GM19324 (cell line): Measurements from ENCODE around the gene PDE4A.
"Not testable (repeated sequence)": the region's sequence is repeated elsewhere in the genome, so short reads cannot be mapped to it uniquely, and the experiment has no call there.

Experiments used
- ATAC-seq: cut with Tn5 transposase; IDR thresholded peaks from one replicate; pipeline ENCODE4 v1.9.1; 2021; ENCODE audit warnings: mild to moderate bottlenecking, moderate library complexity; ENCODE audit not compliant: unreplicated experiment, low FRiP score

PDE4A gene

DNA sequence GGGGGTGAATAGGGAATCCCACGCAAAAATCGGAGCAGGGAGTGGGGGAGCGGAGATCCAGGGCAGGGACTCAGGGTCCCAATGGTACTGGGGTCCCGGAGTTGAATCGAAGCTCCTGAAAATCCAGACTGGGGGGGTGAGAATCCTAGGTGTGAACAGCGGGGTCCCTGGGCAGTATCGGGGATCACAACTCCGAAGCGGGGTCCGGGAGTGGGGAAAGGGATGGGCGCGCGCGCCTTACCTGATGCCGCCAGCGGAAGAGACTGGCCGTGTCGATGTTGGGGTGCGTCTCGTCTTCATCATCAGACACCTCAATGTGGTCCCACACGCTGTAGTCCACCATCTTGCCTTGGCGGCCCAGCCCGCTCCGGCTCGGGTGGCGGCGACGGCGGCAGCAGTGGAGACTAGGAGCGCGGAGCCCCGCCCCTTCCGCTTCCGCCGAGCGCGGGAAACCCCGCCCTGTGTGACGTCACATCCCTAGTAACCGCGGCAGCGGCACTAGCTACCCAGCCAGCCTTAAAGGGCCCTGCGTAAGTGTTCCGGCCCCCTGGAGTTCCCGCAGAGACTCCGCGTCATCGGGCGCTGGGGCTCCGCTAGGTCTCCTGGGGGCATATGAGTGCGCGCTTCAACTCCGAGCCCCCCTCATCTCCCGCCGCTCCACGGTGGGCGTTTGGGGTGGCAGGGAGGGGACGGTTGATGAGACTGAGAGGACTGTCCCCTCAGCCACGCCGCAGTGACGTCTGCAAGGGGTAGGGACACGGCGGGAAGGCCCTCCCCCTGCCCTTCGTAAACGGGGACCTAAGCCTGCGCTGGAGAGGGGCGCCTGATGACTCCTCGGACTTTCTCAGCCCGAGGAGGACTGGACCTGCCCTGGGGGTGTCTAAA lies 17.0 kb upstream of the PDE4A start, which contains the start of gene CDC37:
CDC37 (minus strand) TSS at position 406 of the 885 bp plus-strand sequence; CDS start at position 343, 63 bp downstream.
- ATAC-seq, result peak; percentile 91

DNA sequence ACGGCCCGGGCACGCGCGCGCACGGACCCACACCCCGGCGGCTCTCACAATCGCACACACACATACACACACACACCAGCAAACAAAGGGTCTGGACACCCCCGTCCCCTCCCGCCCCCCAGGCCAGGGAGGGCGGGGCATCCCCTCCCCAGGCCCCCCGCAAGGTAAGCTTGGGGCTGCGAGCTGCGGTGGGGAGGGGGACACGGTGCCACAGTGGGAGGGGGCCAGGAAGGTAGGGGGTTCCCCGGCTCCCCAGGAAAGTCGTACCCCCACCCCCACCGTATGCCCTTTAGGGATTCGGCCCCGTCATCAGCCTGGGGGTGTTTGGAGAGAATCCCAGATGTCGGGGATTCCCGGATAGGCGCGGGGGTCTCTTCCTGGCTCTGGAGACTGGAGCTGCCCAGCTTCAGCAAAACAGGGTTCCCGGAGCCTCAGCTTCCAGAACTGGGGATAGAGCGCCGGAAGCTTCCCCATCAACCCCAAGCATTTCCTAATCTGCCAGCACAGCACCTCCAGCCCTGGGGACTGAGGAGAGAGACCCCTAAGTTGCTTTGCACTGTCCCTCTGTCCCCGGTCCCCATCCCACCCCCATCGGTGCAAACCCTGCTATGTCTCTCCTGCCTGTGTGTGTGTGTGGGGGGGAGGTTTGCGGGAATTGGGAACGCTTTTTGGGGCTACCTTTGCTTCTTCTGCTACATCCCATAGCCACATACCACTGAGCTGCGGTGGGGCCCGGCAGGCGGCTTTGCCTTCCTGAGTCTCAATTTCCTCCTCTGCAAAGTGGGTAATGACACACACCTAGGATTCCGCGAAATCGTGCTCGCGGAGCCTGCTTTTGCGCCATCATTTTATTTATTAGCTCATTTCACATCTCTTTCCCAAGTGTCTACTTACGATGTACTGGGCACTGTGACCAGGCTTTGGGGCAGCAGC lies 15.2 kb upstream of the PDE4A start:
- ATAC-seq, result no peak

DNA sequence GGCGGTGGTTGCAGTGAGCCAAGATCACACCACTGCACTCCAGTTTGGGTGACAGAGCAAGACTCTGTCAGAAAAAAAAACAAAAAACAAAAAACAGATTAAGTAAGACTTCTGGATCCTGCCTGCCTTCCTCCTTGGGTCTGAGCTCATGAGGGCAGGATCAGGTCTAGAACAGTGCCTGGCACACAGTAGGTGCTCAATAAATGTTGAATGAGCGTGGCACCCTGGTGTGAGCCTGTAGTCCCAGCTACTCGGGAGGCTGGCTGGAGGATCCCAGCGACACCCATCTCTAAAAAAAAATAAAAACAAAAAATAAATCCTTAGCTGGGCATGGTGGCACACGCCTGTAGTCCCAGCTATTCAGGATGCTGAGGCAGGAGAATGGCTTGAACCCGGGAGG lies 14.1 kb upstream of the PDE4A start:
- no peak for ATAC-seq

DNA sequence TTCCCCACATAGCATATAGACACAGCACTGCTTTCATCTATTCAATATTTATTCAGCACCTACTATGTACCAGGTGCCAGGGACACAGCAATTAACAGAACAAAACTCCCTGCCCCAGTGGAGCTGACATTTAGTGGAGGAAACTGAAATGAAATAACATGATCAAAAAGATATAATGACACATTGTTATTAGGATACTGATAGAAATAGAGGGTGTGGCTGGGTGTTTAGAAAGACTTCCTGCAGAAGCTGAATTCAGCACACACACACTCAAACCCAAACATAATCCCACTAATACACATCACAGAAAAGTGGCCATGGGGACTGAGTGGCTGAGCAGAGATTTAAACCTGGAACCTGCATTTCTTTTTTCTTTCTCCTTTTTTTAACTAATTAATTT lies 13.2 kb upstream of the PDE4A start:
- no peak for ATAC-seq

DNA sequence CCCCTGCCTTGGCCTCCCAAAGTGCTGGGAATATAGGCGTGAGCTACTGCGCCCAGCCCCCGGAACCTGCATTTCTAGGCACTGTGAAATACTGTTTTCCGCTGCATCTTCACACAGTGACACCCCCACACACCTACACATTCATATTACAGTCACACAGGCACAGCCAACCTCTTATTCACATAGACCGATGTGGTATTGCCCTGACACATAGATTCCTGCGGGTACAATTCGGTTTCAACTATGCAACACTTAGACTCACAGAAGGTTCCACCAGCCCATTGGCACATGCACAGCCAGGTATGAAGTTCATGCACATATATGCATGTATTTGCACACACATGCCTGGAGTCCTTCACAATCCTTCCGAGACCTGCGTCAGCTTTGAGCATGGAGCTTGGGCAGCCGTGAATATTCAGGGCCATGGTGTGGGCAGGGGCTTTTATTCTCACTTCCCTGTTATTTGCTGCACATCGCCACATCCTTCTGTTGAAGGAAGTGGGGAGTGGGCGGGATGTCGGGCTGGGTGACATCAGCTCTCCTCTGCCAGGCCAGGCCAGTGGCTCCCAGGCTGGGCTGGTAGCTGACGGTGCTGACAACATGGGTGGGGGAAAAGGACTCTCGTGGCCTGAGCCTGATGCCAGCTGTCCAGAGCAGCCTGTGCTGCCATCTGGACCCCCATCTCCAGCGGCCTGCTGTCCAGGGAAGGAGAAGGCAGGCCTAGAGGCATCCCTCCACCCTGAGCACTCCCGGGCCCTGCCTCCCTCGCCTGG lies 11.6 kb upstream of the PDE4A start:
- no peak for ATAC-seq

DNA sequence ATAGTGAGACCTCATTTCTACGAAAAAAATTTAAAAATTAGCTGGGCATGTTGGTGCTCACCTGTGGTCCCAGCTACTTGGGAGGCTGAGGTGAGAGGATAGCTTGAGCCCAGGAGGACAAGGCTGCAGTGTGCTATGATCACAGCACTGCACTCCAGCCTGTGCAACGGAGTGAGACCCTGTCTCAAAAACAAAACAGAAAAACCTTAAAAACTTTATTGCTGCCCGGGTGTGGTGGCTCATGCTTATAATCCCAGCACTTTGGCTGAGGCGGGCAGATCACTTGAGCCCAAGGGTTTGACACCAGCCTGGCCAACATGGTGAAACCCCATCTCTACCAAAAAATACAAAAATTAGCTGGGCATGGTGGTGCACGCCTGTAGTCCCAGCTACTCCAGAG lies 9.1 kb upstream of the PDE4A start:
- not testable (repeated sequence) for ATAC-seq

DNA sequence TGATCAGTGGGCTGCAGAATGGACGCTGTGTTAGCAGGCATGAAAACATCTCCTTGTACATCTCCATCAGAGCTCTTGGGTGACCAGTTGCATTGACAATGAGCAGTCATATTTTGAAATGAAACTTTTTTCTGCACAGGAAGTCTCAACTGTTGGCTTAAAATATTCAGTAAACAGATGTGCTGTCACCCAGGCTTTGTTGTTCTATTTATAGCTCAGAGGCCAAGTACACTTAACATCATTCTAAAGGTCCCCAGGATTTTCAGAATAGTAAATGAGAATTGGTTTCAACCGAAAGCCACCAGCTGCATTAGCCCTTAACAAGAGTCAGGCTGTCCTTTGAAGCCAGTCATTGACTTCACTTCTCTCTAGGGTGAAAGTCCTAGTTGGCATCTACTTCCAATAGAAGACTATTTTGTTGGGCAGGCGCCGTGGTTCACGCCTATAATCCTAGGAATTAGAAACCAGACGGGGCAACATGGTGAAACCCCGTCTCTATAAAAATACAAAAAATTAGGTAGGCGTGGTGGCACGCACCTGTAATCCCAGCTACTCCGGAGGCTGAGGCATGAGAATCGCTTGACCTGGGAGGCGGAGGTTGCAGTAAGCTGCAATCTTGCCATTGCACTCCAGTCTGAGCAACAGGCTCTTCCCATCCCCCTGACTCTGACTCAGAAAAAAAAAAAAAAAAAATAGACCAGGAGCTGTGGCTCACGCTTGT lies 7.9 kb upstream of the PDE4A start:
- no peak for ATAC-seq

DNA sequence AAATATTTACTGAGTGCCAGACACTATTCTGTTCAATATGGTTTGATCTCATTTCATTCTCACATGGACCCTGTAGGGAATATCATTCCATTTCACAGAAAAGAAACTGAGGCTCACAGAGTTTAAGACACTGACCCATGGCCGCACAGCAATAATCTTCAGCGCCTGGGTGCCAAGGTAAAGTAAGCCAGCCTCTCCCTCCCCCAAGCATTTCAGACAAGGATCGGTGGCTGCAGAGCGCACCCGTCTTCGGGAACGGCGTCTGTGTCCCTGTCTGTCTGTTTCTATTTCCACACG lies 4.3 kb upstream of the PDE4A start:
- no peak for ATAC-seq

DNA sequence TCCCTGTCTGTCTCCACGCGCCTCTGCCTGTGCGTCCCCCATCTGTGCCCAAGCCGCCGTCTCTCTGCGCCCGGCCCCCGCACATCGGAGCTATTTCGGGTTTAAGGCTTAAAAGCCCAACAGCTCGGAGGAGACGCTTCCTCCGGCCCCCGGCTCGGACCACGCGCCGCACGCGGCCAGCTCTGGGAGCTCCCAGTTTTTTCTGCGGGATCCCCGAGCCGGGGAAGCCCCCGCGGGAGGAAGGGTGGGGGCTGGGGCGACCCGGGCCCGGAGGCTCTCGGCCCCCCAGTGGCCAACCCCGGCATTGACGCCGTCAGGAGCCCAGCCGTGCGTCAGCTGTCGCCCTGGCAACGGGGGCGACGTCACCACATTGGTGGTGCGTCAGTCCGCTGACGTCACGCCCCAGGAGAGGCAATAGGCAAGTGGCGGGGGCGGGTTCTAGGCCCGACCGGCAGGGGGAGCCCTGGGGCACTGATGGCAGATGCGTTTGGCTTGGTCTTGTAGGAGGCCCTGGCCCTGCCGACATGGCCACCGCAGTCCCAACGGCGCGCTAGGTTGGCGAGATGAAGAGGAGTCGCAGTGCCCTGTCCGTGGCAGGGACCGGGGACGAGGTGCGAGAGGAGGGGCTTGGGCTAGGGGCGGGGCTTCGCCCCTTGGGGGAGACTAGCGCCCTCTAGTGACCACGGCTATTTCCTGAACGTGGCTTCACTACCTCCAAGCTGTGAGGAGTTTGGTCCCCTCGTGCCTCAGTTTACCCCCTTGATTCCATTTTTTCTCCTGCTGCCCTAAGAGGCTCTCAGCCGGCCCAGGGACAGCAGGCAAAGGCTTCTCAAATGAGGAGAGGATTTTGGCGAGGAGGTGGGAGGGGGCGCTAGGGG lies 3.7 kb upstream of the PDE4A start:
- peak; percentile 45 for ATAC-seq

DNA sequence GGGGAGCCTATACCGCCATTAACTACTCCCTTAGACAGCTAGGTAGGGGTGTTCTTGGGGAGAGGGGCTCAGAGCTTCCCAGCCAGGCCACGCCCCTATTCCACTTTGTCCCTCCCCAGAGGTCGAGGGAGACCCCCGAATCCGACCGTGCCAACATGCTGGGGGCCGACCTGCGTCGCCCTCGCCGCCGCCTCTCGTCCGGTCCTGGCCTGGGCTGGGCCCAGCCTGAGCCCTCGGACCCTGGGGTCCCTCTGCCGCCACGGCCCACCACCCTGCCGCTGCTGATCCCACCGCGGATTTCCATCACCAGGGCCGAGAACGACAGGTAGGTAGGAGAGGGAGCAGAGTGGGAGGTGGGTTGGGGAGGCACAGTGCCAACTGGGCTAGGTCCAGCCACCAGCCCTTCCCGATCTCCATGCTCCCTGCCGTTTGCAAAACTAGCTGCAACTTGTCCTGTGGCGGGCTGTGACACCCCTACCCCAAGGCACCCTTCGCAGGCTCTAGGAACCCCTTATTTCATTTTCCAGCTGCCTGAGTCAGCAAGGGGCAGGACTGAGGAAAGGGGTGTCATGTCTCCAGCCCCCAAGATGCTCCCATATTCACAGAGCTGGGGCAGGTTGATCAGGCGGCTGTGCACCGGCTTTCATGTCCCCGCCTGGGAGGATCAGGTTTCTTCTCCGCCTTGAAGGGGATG lies 2.6 kb upstream of the PDE4A start:
- ATAC-seq, result no peak

DNA sequence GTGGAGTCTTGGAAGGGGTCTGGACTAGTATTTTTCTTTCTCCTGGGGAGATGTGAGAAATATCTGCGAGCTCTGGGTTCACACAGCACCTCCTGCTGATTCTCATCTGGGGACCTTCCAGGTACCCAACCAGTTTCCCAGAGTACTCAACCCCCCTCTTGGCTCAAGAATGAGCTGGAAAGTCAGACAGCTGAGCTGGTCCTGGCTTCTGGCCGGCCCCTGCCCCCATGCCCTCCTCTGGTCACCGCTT lies 2.2 kb upstream of the PDE4A start:
- ATAC-seq, result no peak

DNA sequence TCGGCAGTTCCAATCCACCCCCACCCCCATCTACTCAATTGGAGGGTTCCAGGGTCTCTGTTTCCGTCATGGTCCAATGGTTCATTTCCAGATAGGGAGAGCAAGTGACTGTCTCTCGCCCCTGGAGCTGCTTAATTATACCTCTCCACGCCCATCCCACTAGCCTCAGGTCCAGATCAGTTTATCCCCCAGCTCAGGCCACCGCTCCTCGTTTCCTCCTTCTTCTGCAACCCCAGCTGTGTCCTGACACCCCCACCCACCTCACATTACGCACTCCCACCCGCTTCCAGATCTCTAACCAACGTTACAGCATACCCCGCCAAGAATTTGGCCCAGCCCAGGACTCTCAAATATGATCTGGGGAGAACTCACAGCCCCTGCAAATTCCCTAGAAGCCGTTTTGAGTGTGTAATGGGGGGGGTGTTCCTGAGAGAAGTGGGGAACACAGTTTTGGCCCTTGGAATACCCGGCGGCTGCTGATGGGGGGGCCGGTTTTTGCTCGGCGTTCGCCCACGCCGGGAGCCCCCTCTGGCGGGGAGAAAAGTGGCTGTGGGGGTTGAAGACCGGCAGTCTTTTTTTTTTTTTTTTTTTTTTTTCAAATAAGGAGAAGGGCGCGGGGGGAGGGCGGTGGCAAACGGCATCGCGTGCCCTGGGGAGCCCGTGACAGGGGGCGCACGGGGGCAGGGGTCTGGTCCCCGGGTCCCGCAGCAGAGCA lies 1.7 kb upstream of the PDE4A start:
- no peak for ATAC-seq

DNA sequence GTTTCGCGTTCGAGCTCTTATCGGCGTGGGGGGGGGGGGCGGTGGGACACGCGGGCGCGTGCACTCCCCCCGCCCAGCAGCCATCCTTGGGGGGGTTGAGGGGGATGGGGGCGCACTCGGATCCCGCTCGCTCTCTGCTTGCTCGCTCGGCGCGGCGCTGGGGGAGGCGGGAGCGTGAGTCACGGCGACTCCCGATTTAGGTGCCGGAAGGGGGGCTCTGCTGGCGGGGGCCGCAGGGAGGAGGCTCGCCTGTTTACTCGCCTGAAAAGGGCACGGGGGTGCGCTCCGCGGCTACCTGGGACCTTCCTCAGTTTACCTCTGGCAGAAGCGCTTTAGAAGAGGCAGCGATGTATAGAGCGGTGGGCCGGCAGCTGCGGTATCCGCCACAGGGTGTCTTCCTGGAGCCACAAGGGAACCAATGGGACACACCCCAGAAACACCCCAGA lies 1.1 kb upstream of the PDE4A start:
- no peak for ATAC-seq

DNA sequence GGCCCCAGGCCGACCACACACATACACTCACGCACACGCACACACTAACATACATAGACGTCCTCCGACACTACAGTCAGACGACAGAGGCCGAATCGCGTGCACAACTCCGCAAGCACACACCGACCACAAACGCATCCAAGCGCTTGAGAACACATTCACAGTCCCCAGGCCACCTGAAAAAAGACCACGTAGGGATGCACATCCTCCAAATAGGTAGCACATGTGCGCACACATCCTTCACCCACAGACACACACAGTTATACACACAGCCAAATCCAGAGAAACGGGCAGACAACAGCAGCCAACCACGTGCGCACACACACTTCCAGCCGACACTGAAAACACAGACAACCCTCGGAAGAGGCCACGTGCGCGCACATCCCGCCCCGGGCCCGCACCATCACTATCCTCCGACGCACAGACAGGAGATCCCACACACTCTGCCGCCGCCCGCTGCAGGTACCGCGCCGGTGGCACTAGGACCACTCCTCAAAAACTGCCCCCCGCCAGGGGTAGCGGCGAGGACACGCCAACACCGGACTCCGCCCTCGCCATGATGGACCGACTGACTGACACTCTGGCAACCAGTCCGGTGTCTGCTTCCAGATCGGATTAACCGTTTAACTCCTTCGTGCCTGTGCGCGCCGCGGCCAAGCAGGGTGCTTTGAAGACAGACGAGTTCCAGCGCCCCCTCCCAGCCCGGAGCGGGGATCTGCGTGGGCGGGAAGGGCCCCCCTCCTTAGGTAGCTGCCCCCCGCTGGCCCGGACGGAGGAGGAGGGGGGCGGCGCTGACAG lies 493 bp upstream of the PDE4A start:
- no peak for ATAC-seq

DNA sequence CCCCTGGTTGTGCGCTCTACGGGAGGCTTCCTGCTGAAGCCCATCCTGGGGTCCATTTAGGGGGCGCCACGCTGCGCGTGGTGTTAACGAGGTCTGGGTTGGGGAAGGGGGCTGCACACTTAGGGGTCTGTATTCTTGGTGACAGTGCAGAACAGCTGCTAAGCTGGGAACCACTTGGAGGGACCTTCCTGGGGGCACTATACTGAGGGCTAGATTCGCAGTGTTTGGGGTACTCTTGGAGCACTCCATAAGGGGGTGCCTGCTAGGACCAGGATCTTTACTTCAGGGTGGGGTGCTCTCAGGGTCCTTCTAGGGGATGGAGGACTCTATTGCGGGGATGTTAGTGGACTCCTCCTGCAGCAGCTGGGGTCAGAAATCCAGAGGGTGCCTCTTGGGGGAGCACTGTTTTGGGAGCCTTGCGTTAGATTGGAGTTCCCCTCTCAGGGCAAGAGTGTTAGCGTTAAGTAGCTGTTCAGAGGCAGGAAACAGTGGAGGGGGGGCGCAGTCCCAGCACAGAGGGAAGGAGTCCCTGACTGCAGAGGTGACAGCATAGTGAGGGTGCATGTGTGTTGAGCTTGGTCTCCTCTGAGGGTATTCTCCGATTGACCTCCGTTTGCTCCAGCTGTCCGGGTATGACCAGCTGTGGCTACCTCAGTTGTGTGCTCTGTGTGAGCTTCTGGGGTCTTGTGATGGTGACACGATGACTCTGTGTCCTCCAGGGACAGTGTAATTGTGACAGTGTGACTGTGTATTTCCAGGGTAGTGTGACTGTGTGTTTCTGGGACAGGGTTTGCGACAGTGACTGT lies 1.1 kb downstream of the PDE4A start:
- no peak for ATAC-seq

DNA sequence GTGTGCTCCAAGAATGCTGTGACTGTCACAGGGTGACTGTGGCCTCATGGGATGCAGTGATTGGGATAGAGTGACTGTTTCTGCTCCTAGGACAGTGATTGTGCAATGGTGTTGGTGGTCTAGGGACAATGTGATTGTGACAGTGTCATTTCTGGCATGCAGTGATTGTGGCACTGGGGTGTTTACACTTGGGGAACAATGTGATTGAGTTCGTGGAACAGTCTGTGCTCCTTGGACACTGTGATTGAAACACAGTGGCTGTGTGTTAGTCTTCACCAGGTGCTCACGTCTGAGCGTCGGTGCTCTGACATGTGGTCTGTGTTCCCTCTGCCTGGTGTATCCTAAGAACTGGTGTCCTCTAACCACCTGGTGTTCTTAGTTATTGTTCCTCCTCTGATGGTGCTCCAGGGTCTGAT lies 1.7 kb downstream of the PDE4A start:
- ATAC-seq, result no peak

DNA sequence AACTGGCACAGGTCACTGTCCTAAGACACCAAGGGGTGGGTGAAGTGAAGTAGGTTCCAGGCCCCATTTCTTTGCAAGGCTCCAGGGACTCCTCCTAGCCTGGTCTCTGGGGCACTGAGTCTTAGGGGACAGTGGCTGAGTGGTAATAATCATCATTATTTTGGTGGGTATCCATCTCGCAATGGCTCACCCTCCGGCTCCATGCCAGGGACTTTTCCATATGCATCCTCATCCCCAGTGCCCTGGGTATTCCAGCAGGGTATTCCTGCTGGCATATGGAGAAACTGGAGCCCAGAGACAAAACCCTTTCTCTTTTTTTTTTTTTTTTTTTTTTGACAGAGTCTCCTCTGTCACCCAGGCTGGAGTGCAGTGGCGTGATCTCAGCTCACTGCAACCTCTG lies 2.5 kb downstream of the PDE4A start:
- ATAC-seq, result no peak
